ENCODE data around the gene RPL10A.

RPL10A gene

GRCh38 chr6:35493307-35493983 lies 25.2 kb downstream of the RPL10A start:
- DNase-seq, result no peak

DNA sequence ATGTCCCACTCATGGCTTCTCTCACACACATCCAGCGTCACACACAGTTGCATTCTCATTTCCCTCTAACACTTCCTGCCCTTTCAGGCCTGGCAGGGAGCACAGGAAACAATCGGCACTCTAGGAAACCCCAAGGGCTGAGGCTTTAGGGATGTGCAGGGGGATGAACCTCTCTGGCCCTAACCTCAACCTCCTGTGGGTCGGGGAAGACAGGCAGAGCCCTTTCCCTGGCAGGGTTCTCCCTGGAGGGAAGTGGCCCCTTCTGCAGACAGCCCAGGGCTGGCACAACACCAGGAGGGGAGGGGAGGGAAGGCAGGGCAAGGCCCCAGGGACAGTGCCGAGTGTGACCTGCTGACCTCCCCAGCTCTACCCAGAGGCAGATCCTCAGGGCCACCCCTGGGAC lies 26.0 kb downstream of the RPL10A start:
- no peak for DNase-seq

DNA sequence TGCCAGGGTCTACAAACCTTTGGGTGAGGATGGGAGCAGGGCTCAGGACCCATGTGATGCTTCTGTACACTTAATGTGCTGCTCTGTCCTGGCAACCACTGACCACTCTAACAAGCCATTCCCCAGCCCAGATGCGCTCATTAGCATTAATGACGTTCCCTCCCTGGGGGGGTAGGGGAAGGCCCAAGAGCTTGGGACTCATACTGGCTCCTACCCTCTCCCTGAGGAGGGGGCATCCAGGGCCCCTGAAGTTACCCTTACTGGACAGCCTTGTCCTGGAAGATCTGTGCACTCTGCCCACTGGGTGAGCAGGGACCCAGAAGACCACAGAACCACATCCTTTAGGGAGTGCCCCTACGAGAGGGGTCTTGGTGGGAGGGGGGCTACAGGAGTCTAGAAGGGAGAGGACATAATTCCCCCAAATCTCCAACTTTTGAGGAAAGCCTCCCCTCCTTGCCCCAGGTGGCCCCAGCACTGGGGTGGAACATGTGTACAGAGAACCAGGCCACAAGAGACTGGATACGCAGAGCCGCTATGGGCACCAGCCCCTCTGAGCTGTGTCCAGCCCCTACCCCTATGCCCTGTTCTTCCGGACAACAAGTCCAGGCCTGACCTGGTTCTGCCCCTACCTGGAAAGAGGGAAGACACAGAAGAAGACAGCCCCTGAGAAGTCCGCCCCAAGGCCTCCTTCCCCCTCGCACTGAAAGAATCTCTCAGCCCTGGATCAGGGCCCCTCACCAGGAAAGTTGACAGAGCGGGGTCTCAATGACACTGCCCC lies 27.2 kb downstream of the RPL10A start:
- no peak for DNase-seq

GRCh38 chr6:35496036-35496840 lies 28.0 kb downstream of the RPL10A start:
- no peak for DNase-seq

- DNase-seq, result peak; percentile 52 to 62
Observed at GRCh38 chr6:35496841-35497570, 28.8 kb downstream of the RPL10A start, which contains the start of gene TEAD3. TSS of gene TEAD3 (minus strand) at chr6:35497079.

- peak; percentile 39 to 43 for DNase-seq
Observed at GRCh38 chr6:35497571-35498421, 29.6 kb downstream of the RPL10A start.

DNA sequence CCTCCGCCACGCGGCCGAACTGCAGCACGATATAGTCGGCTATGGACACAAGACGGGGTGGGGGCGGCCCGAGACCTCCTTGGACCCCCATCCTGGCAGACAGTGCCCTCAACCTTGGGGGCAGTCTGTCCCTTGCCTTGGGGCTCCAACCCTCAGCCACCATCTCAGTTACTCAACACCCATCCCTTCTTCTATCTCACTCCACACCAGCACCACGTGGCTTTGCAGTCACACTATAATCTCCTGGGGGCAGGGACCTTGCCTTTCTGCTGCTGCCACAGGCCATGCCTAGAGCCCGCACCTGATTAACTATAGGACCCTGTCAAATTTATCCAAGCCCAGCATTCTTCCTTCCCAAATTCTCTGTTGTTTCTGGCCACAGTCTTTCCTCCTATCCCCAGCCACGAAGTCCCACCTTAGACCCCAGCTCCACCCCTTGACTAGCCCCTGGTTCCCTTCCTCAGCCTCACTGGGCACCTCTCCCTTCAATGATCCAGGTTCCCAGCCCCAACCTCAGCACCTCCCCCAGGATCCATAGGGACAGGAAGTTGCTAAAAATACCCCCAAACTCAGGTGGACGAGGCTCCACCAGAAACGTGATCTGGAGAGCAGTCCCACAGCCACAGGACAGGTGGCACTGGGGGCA lies 30.3 kb downstream of the RPL10A start:
- DNase-seq, result no peak

DNA sequence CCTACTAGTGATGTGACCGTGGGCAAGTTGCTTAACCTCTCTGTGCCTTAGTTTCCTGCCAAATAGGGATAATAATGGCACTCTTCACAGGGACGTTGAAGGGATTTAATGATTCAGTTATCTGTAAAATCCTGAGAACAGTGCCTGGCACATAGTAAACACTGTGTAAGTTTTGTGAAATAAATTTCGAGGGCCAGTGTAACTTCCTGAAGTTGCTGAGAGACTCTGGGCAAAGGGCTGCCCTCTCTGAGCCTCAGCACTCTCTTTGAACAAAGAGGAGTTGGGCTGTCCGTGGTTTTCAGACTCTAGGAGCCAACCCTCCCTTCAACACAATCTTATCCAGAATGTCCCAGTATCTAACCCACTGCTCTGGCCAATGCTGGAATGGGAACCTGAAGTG lies 31.2 kb downstream of the RPL10A start:
- no peak for DNase-seq

DNA sequence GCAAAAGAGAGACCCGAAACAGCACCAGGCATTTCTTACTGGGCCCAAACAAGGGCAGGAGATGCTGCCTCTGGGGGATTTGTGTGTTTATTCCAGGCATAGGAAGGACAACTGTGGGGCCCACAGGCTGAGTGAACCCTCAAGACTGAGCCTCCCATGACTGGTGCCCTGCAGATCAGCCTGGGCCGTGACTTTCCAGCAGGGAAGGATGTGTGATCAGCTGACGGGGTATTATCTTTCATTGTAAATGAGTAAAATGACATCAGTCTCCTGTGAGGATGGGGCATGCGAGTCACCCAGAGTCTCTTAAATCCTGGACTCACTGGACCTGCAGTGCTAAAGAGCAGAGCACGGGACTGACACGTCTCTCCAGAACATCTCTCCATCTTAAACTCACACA lies 32.6 kb downstream of the RPL10A start:
- no peak for DNase-seq

GRCh38 chr6:35501784-35502183 lies 33.6 kb downstream of the RPL10A start:
- no peak for DNase-seq

GRCh38 chr6:35503534-35503933 lies 35.3 kb downstream of the RPL10A start:
- no peak for DNase-seq

DNA sequence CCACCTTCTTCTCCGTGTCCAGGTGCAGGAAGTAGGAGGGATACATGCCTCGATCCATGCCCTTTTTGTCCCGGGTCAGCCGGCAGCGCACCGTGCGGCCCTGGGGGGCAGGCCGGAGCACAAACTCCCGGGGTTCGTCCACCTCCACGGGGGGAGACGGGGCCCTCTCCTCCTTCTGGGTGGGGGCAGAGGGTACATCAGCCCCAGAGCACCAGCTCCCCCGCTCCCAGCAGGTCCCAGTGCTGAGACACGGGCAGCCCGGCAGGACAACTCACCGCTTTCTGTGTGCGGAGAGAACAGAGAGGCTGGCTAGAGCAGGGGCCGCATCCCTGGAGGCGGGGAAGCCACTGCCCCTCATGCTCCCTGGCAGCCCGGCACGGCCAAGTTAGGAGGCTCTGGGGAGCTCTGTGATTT lies 37.8 kb downstream of the RPL10A start:
- no peak for DNase-seq

- DNase-seq, result no peak
Observed at GRCh38 chr6:35506536-35506935, 38.3 kb downstream of the RPL10A start.

DNA sequence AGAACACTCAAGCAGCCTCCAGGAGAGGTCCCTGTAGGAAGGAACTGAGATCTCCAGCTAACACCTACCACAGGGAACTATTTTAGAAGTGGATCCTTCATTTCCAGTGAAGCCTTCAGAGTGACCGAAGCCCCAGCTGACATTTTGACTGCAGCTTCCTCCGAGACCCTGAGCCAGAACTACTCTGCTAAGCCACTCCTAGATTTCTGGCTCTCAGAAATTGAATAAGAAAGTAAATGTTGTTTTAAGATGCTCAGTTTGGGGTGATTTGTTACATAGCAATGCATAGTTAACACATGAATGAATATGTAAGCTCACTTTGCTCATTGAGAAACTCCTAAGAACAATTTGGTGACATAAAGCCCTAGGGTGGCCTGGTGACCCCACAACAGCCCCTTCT lies 39.0 kb downstream of the RPL10A start:
- DNase-seq, result no peak

GRCh38 chr6:35508027-35508426 lies 39.8 kb downstream of the RPL10A start:
- DNase-seq, result no peak

DNA sequence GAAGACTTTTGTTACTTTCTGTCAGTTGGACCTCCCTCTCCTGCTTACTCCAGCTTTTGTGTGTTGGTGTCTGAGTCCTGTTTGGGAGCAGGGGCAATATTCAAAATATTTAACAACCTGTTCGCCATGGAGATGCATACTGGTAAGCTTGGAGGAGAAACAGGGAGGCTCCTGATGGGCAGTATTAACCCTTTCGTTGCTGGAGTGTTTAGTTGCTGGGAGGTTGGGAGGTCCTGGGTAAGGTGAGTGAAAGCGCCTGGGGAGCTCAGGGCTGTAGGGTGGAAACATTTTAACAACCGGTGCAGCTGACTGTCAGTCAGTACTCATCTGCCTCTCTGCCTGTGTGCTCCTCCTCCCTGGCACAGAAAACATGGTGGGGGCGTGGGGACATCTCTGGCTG lies 40.3 kb downstream of the RPL10A start:
- DNase-seq, result no peak

GRCh38 chr6:35510916-35511561 lies 42.8 kb downstream of the RPL10A start:
- DNase-seq, result no peak

DNA sequence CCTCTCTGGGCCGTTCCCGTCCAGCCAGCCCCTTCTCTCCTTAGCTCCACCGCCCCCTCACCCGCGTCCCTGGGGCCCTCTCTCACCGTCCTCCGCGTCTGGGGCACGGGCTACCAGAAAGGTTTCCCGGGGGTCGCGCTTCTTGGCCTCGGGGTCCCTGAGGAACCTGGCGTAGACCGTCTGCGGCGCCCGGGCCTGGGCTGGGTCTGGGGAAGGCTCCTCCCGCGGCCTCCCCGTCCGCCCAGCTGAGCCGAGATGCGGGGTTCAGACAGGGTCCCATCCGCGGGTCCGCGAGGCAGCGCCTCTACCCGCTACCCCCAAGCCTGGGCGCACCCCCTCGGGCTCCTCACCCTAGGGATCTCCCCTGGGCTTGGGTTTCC lies 43.4 kb downstream of the RPL10A start:
- no peak for DNase-seq

- DNase-seq, result no peak
Observed at GRCh38 chr6:35512006-35512405, 43.8 kb downstream of the RPL10A start.

DNA sequence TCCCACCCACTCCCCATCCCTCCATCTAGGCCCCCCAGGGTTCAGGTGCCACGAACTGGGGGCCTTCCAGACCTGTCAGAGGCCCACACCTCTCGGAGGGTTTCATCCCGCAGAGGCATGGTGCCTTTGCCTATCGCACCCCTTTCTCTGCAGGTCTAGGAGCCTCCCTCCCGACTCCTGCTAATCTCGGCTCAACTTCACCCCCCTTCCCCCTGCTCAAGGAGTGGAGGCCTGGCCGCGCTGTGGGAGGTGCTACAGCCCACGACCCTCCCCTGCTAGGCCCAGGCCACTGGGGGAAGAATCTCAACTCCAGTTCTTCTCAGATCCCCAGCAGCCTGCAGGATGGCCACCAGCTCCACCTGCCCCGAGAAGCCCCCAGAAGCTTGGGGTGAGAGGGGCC lies 44.5 kb downstream of the RPL10A start, which contains the start of gene TULP1:
TULP1 (minus strand) TSS at position 157 of the 400 bp plus-strand sequence; CDS start at position 119, 38 bp downstream.
- DNase-seq, result no peak

DNA sequence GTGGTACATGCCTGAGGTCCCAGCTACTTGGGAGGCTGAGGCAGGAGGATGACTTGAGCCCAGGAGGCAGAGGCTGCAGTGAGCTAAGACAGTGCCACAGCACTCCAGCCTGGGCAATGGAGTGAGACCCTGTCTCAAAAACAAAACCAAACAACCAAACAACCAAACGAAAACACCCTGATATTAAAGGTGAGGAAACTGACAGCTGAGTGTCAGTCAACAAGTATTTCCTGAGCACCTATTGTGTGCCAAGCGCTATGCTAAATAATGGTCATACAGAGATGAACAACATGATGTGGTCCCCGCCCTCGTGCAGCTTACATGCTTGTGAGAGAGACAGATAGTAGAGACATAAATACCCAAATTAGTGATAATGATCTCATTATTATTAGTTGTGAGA lies 46.4 kb downstream of the RPL10A start:
- DNase-seq, result no peak

All from activated CD4-positive, alpha-beta T cell treated with anti-CD3 and anti-CD28 coated beads for 4 hours (primary cell).